GM19463 (cell line): ENCODE measurements around the gene SHC3.

Experiments used
- ATAC-seq: cut with Tn5 transposase; IDR thresholded peaks from one replicate; pipeline ENCODE4 v1.9.1; 2021; ENCODE audit warnings: mild to moderate bottlenecking, moderate library complexity; ENCODE audit not compliant: unreplicated experiment

The SHC3 gene

DNA sequence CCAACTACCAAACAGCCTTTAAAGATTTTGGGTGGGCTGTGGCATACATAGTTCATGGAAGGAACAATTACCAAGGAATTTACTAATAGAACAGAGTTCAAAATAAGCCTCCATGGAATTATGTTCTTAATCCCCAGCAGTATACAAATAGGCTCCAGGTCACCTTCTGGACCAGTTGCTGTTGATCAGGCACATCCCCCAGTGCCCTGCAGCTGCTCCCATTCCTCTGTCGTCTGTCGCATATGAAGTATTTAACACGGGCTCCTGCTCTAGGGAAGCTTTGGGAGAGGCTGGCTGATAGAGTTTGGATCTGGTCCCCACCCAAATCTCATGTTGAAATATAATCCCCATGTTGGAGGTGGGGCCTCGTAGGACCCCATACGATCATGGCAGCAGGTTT is 17.8 kb downstream of the SHC3 start:
- no peak for ATAC-seq

DNA sequence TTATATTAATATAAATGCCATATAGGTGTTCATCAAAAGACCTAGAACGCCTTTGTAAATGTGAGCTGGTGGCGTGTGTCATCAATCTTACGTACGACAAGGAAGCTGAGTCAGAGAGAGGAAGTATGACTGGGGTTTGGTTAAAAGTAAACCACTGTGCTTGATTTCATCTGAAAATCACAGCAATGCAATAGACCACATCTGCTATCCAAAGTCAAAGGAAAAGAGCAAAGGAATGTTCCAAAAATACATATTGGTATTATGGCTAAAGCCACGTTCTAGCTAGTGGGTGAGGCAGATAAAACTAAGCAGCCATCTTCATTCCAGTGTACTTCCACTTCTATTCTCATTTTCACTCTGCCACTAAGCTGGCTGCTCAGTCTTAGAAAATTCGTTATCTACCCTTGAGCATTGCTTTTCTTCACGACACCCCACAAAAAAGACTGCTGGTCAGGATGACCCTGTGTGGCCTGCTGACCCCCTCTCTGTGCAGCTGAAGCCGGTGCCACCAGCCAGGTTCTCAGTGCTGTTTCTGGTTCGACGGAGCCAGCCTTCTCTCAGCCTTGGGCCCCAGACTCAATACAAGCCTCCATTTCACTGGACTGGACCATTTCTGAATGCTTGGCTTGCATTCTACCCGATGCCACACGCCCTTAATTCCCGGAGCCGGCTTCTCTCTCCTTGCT is 23.8 kb downstream of the SHC3 start:
- no peak for ATAC-seq

DNA sequence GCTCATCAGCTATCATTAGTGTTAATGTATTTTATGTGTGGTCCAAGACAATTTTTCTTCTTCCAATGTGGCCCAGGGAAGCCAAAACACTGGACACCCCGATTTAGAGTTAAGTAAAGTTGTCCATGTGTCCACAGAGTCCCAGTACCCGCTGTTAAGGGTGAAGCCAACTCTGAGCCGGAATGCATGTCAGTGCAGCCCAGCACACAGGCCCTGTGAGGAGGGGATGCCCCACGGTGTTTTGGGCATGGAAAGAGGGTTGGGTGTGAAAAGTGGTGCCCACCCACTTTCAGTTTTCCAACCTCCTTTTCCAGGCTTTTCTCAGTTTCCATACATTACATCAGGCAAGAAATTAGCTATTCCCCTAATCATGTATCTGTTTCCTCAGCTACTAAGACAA is 24.4 kb downstream of the SHC3 start:
- no peak for ATAC-seq

GRCh38 chr9:89153232-89154017 is 25.2 kb downstream of the SHC3 start:
- ATAC-seq: no peak

GRCh38 chr9:89149726-89150125 is 28.9 kb downstream of the SHC3 start:
- ATAC-seq: no peak

GRCh38 chr9:89145097-89145496 is 33.5 kb downstream of the SHC3 start:
- ATAC-seq: no peak

GRCh38 chr9:89144238-89144637 is 34.4 kb downstream of the SHC3 start:
- ATAC-seq: no peak

GRCh38 chr9:89143266-89143665 is 35.4 kb downstream of the SHC3 start:
- ATAC-seq: no peak

- ATAC-seq: no peak
These were observed 39.2 kb downstream of the SHC3 start for GRCh38 chr9:89139455-89139854.

- no peak for ATAC-seq
These were observed 39.9 kb downstream of the SHC3 start for GRCh38 chr9:89138463-89139390.

DNA sequence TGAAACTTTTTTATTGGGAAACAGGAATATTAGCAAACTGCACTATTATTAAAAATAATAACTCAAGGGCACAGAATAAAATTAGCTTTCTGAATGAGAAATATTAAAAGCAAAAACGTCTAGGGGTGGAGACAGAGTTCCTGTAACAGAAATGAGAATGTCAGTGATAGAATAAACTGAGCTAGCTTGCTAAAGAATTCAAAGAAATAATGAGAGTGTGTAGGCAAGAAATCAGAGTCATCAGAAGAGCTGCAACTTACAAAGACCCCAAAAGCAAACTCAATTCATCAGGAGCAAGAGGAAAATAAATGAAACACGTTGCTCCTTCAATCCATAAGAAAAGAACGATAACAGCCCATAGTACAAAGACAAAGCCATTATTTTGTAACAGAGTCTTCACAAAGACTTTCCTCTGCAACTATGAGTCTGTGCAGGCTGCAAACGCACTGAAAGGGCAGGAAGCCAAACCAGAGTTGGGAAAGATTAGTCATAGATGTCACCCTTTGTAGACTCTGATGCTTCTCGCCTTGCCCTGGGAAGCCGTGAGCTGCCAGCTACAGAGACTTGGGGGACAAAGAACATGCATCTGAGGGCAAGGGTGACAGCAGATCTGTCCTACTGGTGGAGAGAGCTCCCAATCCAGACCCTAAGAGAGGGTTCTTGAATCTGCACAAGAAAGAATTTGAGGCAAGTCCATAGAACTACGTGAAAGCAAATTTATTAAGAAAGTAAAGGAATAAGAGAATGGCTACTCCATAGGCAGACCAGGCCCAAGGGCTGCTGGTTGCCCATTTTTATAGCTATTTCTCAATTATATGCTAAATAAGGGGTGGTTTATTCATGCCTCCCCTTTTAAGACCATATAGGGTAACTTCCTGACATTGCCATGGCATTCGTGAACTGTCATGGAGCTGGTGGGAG is 40.8 kb downstream of the SHC3 start:
- no peak for ATAC-seq

- no peak for ATAC-seq
These were observed 42.9 kb downstream of the SHC3 start for GRCh38 chr9:89135591-89136166.

GRCh38 chr9:89134709-89135108 is 43.9 kb downstream of the SHC3 start:
- ATAC-seq: no peak

GRCh38 chr9:89122949-89123348 is 55.7 kb downstream of the SHC3 start:
- no peak for ATAC-seq

GRCh38 chr9:89120704-89121103 is 57.9 kb downstream of the SHC3 start:
- no peak for ATAC-seq

DNA sequence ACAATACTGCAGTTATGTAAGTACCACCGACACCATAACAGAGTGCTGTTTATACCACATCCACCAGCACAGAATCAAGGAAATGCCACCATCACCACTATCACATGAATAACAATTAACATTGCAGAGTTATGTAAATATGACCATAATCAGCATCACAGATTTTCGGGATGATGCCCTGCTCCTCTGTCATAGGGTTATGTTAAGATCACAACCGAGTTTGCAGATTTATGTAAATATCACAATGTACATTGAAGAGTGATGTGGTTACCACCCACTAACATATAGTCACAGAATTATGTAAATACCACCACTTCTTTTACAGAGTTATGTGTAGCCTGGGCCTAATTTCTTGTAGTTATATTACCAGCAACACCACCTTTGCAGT is 61.8 kb downstream of the SHC3 start:
- ATAC-seq: no peak

GRCh38 chr9:89116064-89116804 is 62.4 kb downstream of the SHC3 start:
- no peak for ATAC-seq

DNA sequence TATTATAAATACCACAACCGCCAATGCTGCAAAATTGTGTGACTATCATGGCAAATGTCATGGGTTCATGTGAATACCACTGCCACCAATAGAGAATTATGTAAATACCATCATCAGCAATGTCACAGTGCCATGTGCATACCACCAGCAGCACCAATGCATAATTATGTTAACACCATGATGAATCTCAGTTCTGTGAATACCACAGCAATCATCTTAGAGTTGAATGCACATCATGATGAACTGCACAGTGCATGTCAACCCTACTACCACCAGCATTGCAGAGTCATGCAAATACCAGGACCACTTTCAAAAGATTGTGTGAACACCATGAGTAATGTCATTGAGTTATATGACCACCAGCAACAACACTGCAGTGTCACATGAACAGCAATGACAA is 63.2 kb downstream of the SHC3 start:
- no peak for ATAC-seq

DNA sequence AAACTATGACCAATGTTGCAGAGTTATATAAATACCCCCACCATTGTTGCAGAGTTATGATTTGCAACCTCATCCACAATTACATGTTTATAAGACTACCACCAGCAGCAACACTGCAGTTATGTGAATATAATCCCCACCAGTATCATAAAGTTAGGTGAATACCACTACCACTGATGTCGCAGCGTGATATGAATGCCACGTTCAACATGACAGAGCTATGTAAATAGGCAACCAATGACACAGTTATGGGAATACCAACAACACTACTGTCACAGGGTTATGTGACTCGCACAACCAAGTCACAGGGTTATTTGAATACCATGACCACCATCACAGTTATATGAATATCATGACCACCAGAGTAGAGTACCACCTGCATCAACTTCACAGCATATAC is 63.9 kb downstream of the SHC3 start:
- no peak for ATAC-seq
